Measurements from ENCODE around the gene C2orf49.
A peak's percentile ranks its signal among the peaks of the same experiment; 100 is the strongest.

Gene C2orf49

DNA sequence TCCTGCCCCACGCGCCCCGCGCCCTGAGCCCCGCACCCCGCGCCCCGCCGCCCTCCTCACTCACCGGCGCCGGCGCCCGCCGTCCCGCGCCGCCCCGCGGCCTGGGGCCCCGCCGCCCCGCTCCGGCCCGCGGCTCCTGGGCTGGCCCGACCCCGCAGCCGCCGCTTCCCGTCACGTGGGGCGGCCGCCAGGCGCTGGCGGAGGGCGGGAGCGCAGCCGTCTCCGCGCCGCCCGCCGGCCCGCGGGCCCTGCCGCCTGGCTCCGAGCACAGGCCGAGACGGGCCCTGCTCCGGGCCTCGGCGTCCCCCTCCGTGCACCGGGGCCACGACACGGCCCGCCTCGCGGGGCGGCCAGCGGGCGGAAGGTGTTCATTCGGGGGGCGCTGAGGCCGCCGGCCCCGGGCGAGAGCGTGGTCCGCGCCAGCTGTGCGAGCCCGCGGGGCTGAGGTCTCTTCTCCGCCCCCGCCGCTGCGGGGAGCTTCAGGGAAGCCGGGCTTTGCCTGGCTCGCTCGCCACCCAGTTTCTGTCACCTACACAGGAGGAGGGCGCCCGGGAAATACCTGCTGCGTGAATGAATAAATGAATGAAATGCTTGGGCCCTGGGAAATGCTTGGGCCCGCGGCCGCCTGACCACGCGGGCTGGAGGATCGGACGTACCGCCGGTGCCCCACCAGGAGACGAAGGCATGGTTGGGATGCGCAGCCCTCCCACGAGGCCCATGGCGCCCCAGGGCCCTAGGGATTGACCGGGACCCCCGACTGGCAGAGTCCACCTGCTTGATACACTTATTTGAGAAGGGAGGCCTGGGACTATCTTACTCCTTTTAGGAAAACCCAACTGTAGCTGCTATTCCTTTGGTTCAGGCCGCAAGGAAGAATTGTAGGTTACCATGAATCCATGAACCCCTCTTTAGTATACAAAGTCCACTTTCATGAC lies 7.5 kb upstream of the C2orf49 start, which contains the start of gene TGFBRAP1:
TSS of gene TGFBRAP1 (minus strand) at position 175 of the 935 bp plus-strand sequence. CDS start 21,434 bp downstream, outside the sequence.
- Histone ChIP-seq H3K4me3 (replicated peaks; ENCODE audit: insufficient read depth, low read length) (peak within 1 kb of the TSS; percentile 65), H3K27ac (replicated peaks) (peak within 1 kb of the TSS; percentile 92), H3K27me3 (ENCODE audit: insufficient read depth, poor library complexity, severe bottlenecking) (no peaks in the 10 kb centered on the region)
- peak in 1 of 2 experiments; percentile 43 for DNase-seq (ENCODE audit: low read depth in 1 of 2, low spot score in 1 of 2)
- TF ChIP-seq SPI1 (IDR thresholded peaks at IDR 0.05; ENCODE audit: borderline replicate concordance, low read depth) (no peak), GABPA (IDR thresholded peaks at IDR 0.05; ENCODE audit: low read depth) (no peak), POLR2AphosphoS5 (IDR thresholded peaks at IDR 0.05; ENCODE audit: low read depth) (0 out of 2 replicates have a peak, but pooled peaks have one; percentile 26)
- TF ChIP-seq, protein P1, sequence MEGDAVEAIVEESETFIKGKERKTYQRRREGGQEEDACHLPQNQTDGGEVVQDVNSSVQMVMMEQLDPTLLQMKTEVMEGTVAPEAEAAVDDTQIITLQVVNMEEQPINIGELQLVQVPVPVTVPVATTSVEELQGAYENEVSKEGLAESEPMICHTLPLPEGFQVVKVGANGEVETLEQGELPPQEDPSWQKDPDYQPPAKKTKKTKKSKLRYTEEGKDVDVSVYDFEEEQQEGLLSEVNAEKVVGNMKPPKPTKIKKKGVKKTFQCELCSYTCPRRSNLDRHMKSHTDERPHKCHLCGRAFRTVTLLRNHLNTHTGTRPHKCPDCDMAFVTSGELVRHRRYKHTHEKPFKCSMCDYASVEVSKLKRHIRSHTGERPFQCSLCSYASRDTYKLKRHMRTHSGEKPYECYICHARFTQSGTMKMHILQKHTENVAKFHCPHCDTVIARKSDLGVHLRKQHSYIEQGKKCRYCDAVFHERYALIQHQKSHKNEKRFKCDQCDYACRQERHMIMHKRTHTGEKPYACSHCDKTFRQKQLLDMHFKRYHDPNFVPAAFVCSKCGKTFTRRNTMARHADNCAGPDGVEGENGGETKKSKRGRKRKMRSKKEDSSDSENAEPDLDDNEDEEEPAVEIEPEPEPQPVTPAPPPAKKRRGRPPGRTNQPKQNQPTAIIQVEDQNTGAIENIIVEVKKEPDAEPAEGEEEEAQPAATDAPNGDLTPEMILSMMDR (IDR thresholded peaks at IDR 0.05; ENCODE audit: insufficient read depth, low read length): no peak
- TF ChIP-seq, protein P2, sequence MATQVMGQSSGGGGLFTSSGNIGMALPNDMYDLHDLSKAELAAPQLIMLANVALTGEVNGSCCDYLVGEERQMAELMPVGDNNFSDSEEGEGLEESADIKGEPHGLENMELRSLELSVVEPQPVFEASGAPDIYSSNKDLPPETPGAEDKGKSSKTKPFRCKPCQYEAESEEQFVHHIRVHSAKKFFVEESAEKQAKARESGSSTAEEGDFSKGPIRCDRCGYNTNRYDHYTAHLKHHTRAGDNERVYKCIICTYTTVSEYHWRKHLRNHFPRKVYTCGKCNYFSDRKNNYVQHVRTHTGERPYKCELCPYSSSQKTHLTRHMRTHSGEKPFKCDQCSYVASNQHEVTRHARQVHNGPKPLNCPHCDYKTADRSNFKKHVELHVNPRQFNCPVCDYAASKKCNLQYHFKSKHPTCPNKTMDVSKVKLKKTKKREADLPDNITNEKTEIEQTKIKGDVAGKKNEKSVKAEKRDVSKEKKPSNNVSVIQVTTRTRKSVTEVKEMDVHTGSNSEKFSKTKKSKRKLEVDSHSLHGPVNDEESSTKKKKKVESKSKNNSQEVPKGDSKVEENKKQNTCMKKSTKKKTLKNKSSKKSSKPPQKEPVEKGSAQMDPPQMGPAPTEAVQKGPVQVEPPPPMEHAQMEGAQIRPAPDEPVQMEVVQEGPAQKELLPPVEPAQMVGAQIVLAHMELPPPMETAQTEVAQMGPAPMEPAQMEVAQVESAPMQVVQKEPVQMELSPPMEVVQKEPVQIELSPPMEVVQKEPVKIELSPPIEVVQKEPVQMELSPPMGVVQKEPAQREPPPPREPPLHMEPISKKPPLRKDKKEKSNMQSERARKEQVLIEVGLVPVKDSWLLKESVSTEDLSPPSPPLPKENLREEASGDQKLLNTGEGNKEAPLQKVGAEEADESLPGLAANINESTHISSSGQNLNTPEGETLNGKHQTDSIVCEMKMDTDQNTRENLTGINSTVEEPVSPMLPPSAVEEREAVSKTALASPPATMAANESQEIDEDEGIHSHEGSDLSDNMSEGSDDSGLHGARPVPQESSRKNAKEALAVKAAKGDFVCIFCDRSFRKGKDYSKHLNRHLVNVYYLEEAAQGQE (IDR thresholded peaks at IDR 0.05; ENCODE audit: insufficient replicate concordance, low read depth): peak; percentile 40

DNA sequence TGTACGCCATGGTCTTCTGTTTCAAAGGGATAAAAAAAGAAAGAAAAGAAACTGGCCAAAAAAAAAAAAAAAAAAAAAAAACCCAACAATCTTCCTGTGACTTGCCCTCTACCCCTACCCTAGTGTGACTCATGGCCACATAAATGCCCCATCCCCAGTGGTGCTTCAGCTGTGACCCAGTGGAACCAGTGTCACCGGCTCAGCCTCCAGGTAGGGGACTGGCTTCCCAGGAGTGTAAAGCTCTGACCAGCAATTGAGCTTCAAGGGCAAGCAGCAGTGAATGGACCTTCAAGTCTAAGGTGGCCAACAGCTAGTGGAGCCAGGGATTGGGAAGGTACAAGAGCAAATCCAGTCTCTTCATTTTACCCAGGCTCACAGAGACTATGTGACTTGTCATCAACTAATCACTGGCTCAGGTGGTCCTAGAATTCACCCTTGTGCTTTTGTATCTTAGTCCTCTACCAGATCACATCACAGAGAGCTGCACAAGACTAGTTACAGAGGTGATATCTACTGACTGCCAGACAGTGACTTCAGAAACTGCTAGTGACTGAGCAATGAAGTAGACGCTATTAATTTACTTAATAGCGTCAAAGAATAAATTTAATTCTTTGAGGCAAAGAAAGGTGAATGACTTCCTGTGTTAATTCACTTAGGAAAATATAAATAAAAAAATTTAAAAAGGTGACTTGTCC lies 6.5 kb upstream of the C2orf49 start:
- Histone ChIP-seq H3K27ac (replicated peaks) (peak overlapping the region; percentile 92), H3K4me3 (replicated peaks; ENCODE audit: insufficient read depth, low read length) (no peak overlapping the region), H3K27me3 (ENCODE audit: insufficient read depth, poor library complexity, severe bottlenecking) (no peaks in the 10 kb centered on the region)
- TF ChIP-seq, protein P1 (IDR thresholded peaks at IDR 0.05; ENCODE audit: insufficient read depth, low read length): no peak
- TF ChIP-seq SPI1 (IDR thresholded peaks at IDR 0.05; ENCODE audit: borderline replicate concordance, low read depth) (no peak), GABPA (IDR thresholded peaks at IDR 0.05; ENCODE audit: low read depth) (no peak), POLR2AphosphoS5 (IDR thresholded peaks at IDR 0.05; ENCODE audit: low read depth) (no peak)
- TF ChIP-seq, protein P2 (IDR thresholded peaks at IDR 0.05; ENCODE audit: insufficient replicate concordance, low read depth): no peak
- DNase-seq (ENCODE audit: low read depth in 1 of 2, low spot score in 1 of 2): no peak

DNA sequence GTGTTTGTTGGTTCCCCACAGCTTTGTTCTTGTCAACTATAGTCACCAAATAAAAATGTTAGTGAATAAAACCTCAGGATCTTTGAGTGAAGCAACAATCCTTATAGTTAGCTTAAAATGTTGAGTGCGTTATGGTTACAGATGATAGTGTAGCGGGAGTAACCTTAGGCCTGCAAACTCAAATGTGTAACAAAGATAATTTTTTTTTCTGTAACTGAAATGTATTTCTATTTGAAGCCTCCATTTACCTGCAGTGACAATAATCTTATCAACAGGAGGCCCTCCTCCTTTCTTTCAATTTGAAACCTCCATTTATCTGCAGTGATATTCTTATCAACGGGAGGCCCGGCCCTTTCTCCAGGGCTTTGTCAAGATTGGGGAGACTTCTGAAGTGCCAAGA lies 3.1 kb upstream of the C2orf49 start:
- H3K4me3 ChIP-seq (replicated peaks; ENCODE audit: insufficient read depth, low read length): no peak overlapping the region
- H3K27ac ChIP-seq (replicated peaks): no peak overlapping the region
- H3K27me3 ChIP-seq (ENCODE audit: insufficient read depth, poor library complexity, severe bottlenecking): no peaks in the 10 kb centered on the region
- no peak for DNase-seq (ENCODE audit: low read depth in 1 of 2, low spot score in 1 of 2)
- TF ChIP-seq GABPA (IDR thresholded peaks at IDR 0.05; ENCODE audit: low read depth) (no peak), SPI1 (IDR thresholded peaks at IDR 0.05; ENCODE audit: borderline replicate concordance, low read depth) (no peak), POLR2AphosphoS5 (IDR thresholded peaks at IDR 0.05; ENCODE audit: low read depth) (no peak)
- TF ChIP-seq, protein P2 (IDR thresholded peaks at IDR 0.05; ENCODE audit: insufficient replicate concordance, low read depth): no peak
- TF ChIP-seq, protein P1 (IDR thresholded peaks at IDR 0.05; ENCODE audit: insufficient read depth, low read length): no peak

Measured in HL-60 (cell line).